ENCODE results near the gene LSM7.

LSM7 gene

DNA sequence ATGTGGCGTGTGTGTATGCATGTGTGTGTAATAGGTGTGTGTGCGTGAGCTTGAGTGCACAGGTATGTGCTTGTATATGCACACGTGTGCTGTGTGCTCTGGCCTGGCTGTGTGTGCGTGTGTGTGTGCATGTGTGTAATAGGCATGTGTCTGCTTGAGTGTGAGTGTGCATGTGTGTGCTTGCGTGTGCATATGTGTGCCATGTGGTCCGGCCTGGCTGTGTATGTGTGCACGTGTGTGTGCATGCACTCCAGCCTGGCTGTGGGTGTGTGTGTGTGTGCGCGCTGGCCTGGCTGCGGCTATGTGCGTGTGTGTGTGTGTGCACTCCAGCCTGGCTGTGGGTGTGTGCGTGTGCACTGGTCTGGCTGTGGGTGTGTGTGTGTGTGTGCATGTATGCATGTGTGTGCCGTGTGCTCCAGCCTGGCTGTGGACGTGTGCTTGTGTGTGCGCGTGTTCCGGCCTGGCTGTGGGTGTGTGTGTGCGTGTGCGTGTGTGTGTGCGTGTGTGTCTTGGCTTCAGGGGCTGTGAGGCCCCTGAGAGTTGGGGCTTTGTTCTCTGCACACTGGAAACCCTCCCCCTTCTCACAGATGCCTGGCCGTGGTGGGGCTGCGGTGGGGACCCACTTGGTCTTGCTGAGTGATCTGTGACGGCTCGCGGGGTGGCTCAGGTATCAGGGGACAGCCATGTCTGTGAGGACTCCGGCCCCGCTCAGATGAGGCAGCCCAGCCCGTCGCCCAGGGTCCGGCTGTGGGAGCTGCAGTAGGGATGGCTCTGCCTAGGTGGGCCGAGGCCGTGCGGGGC, 8.3 kb upstream of the LSM7 start:
- no peak overlapping the region for H3K27ac ChIP-seq (replicated peaks)
- H3K27me3 ChIP-seq (ENCODE audit: insufficient read depth, poor library complexity, severe bottlenecking) = no peaks in the 10 kb centered on the region
- H3K4me3 ChIP-seq (replicated peaks; ENCODE audit: insufficient read depth, low read length) = no peak overlapping the region
- DNase-seq (ENCODE audit: low read depth in 1 of 2, low spot score in 1 of 2) = no peak
- TF ChIP-seq, protein P1, sequence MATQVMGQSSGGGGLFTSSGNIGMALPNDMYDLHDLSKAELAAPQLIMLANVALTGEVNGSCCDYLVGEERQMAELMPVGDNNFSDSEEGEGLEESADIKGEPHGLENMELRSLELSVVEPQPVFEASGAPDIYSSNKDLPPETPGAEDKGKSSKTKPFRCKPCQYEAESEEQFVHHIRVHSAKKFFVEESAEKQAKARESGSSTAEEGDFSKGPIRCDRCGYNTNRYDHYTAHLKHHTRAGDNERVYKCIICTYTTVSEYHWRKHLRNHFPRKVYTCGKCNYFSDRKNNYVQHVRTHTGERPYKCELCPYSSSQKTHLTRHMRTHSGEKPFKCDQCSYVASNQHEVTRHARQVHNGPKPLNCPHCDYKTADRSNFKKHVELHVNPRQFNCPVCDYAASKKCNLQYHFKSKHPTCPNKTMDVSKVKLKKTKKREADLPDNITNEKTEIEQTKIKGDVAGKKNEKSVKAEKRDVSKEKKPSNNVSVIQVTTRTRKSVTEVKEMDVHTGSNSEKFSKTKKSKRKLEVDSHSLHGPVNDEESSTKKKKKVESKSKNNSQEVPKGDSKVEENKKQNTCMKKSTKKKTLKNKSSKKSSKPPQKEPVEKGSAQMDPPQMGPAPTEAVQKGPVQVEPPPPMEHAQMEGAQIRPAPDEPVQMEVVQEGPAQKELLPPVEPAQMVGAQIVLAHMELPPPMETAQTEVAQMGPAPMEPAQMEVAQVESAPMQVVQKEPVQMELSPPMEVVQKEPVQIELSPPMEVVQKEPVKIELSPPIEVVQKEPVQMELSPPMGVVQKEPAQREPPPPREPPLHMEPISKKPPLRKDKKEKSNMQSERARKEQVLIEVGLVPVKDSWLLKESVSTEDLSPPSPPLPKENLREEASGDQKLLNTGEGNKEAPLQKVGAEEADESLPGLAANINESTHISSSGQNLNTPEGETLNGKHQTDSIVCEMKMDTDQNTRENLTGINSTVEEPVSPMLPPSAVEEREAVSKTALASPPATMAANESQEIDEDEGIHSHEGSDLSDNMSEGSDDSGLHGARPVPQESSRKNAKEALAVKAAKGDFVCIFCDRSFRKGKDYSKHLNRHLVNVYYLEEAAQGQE (IDR thresholded peaks at IDR 0.05; ENCODE audit: insufficient replicate concordance, low read depth) = no peak
- TF ChIP-seq GABPA (IDR thresholded peaks at IDR 0.05; ENCODE audit: low read depth) = no peak
- no peak for TF ChIP-seq SPI1 (IDR thresholded peaks at IDR 0.05; ENCODE audit: borderline replicate concordance, low read depth)
- no peak for TF ChIP-seq POLR2AphosphoS5 (IDR thresholded peaks at IDR 0.05; ENCODE audit: low read depth)
- TF ChIP-seq, protein P2, sequence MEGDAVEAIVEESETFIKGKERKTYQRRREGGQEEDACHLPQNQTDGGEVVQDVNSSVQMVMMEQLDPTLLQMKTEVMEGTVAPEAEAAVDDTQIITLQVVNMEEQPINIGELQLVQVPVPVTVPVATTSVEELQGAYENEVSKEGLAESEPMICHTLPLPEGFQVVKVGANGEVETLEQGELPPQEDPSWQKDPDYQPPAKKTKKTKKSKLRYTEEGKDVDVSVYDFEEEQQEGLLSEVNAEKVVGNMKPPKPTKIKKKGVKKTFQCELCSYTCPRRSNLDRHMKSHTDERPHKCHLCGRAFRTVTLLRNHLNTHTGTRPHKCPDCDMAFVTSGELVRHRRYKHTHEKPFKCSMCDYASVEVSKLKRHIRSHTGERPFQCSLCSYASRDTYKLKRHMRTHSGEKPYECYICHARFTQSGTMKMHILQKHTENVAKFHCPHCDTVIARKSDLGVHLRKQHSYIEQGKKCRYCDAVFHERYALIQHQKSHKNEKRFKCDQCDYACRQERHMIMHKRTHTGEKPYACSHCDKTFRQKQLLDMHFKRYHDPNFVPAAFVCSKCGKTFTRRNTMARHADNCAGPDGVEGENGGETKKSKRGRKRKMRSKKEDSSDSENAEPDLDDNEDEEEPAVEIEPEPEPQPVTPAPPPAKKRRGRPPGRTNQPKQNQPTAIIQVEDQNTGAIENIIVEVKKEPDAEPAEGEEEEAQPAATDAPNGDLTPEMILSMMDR (IDR thresholded peaks at IDR 0.05; ENCODE audit: insufficient read depth, low read length) = no peak

DNA sequence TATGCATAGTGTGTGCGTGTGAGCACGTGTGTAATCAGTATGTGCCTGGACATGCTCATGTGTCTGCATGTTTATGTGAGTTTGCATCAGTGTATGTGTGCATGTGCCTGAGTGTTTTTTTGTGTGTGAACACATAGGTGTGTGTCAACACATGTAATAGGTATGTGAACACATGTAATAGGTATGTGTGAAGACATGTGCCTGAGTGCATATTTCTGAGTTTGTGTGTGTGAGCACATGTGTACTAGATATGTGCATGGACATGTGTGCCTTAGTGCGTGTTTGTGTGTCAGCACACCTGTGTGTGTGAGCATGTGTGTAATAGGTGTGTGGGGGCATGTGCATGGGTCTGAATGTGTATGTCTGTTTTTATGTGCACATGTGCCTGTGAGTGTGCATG, 7.5 kb upstream of the LSM7 start:
- no peaks in the 10 kb centered on the region for H3K27me3 ChIP-seq (ENCODE audit: insufficient read depth, poor library complexity, severe bottlenecking)
- no peak for TF ChIP-seq GABPA (IDR thresholded peaks at IDR 0.05; ENCODE audit: low read depth)
- TF ChIP-seq, protein P1 (IDR thresholded peaks at IDR 0.05; ENCODE audit: insufficient replicate concordance, low read depth) = no peak
- TF ChIP-seq SPI1 (IDR thresholded peaks at IDR 0.05; ENCODE audit: borderline replicate concordance, low read depth) = no peak
- TF ChIP-seq POLR2AphosphoS5 (IDR thresholded peaks at IDR 0.05; ENCODE audit: low read depth) = no peak
- TF ChIP-seq, protein P2 (IDR thresholded peaks at IDR 0.05; ENCODE audit: insufficient read depth, low read length) = no peak
- no peak overlapping the region for H3K27ac ChIP-seq (replicated peaks)

DNA sequence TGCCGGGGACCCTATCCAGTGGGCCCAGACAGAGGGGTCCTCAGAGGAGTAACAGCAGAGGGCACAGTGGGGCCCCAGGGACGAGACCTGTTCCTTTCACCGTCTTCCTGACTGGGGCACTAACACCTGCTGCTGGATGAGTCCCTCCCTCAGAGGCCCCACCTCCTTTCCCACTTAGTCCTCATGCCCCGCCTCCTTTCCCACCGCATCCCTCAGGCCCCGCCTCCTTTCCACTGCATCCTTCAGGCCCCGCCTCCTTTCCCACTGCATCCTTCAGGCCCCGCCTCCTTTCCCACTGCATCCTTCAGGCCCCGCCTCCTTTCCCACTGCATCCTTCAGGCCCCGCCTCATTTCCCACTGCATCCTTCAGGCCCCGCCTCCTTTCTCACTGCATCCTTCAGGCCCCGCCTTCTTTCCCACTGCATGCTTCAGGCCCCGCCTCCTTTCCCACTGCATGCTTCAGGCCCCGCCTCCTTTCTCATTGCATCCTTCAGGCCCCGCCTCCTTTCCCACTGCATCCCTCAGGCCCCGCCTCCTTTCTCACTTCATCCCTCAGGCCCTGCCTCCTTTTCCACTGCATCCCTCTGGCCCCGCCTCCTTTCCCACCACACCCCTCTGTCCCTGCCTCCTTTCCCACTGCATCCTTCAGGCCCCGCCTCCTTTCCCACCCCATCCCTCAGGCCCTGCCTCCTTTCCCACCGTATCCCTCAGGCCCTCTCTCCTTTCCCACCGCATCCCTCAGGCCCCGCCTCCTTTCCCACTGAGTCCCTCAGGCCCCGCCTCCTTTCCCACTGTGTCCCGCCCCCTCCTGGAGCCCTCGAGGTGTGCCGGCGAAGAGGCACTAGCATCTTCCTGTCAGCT, 6.8 kb upstream of the LSM7 start:
- DNase-seq (ENCODE audit: low read depth in 1 of 2, low spot score in 1 of 2) = no peak
- no peak overlapping the region for H3K27ac ChIP-seq (replicated peaks)
- H3K4me3 ChIP-seq (replicated peaks; ENCODE audit: insufficient read depth, low read length) = no peak overlapping the region
- no peak for TF ChIP-seq POLR2AphosphoS5 (IDR thresholded peaks at IDR 0.05; ENCODE audit: low read depth)
- TF ChIP-seq, protein P2 (IDR thresholded peaks at IDR 0.05; ENCODE audit: insufficient read depth, low read length) = no peak
- TF ChIP-seq GABPA (IDR thresholded peaks at IDR 0.05; ENCODE audit: low read depth) = no peak
- TF ChIP-seq SPI1 (IDR thresholded peaks at IDR 0.05; ENCODE audit: borderline replicate concordance, low read depth) = no peak
- TF ChIP-seq, protein P1 (IDR thresholded peaks at IDR 0.05; ENCODE audit: insufficient replicate concordance, low read depth) = no peak
- no peaks in the 10 kb centered on the region for H3K27me3 ChIP-seq (ENCODE audit: insufficient read depth, poor library complexity, severe bottlenecking)

More for the DNA sequence above, 7.5 kb upstream of the LSM7 start:
- DNase-seq (ENCODE audit: low read depth in 1 of 2, low spot score in 1 of 2) = no peak
- H3K4me3 ChIP-seq (replicated peaks; ENCODE audit: insufficient read depth, low read length) = no peak overlapping the region

Data from HL-60 (cell line).